IgD-negative memory B cell (primary cell): ENCODE results near the gene MYO10. TPM values are rescaled to one million over a fixed set of nuclear protein-coding genes. Genes with fewer than 3 reads are reported as not detected.

ENCODE experiments used
- H3K27ac Mint-ChIP-seq, 3 donors: one replicate each; pipeline ENCODE4 v1.8.0; 2020 to 2022; ENCODE audit warnings: mild to moderate bottlenecking in 3 of 3, mixed read lengths in 3 of 3, moderate library complexity in 1 of 3
- H3K27me3 Mint-ChIP-seq: one replicate; pipeline ENCODE4 v1.8.0; 2021; ENCODE audit warnings: mixed read lengths
- H3K36me3 Mint-ChIP-seq: one replicate; pipeline ENCODE4 v1.8.0; 2020; ENCODE audit warnings: mild to moderate bottlenecking, mixed read lengths
- H3K4me1 Mint-ChIP-seq, 3 donors: one replicate each; pipeline ENCODE4 v1.8.0; 2020 to 2022; ENCODE audit warnings: mixed read lengths in 3 of 3, mild to moderate bottlenecking in 1 of 3
- H3K4me3 Mint-ChIP-seq, 4 donors: one replicate each; pipeline ENCODE4 v1.8.0; 2020 to 2022; ENCODE audit warnings: mild to moderate bottlenecking in 4 of 4, mixed read lengths in 4 of 4, moderate library complexity in 3 of 4
- H3K9me3 Mint-ChIP-seq, 3 donors: one replicate each; pipeline ENCODE4 v1.8.0; 2020 to 2021; ENCODE audit warnings: mixed read lengths in 3 of 3, mild to moderate bottlenecking in 1 of 3
- polyA plus RNA-seq: library from polyadenylated mRNA; unstranded; fragments of 300-500 nt; fragmentation: Illumina TruSeq; gene quantifications from one replicate; pipeline ENCODE4 v1.2.3, GENCODE V29; 2021

The MYO10 gene
- polyA plus RNA-seq, 1 donor from 2014 or later, result not detected

GRCh38 chr5:16702964-16703363 is 233.1 kb downstream of the MYO10 start:
- Mint-ChIP-seq H3K9me3 (peaks cover 1 to 4% (median 3%) of the 10 kb centered on the region in 3 donors), H3K27ac (no peak overlapping the region), H3K27me3 (peaks cover 1% of the 10 kb centered on the region), H3K4me3 (no peak overlapping the region), H3K4me1 (no peaks in the 10 kb centered on the region), H3K36me3 (no peaks in the 10 kb centered on the region)

- H3K9me3 Mint-ChIP-seq, result peaks cover 1 to 3% (median 3%) of the 10 kb centered on the region in 3 donors
- no peak overlapping the region for H3K4me3 Mint-ChIP-seq
- peaks cover 3% of the 10 kb centered on the region for H3K27me3 Mint-ChIP-seq
- peaks cover 1% of the 10 kb centered on the region for H3K36me3 Mint-ChIP-seq
- no peak overlapping the region for H3K27ac Mint-ChIP-seq
- H3K4me1 Mint-ChIP-seq, result no peaks in the 10 kb centered on the region
Observed at GRCh38 chr5:16701134-16702099, 234.7 kb downstream of the MYO10 start.

- no peaks in the 10 kb centered on the region for H3K4me1 Mint-ChIP-seq
- H3K4me3 Mint-ChIP-seq, result no peak overlapping the region
- peaks cover 1% of the 10 kb centered on the region for H3K36me3 Mint-ChIP-seq
Observed at GRCh38 chr5:16700081-16700480, 236.0 kb downstream of the MYO10 start.

GRCh38 chr5:16695779-16696178 is 240.3 kb downstream of the MYO10 start:
- H3K4me3 Mint-ChIP-seq, result no peak overlapping the region
- no peak overlapping the region for H3K27ac Mint-ChIP-seq
- H3K4me1 Mint-ChIP-seq, result no peaks in the 10 kb centered on the region
- H3K9me3 Mint-ChIP-seq, result no peaks in the 10 kb centered on the region
- H3K36me3 Mint-ChIP-seq, result peaks cover 1% of the 10 kb centered on the region
- H3K27me3 Mint-ChIP-seq, result peaks cover 2% of the 10 kb centered on the region

More at GRCh38 chr5:16700081-16700480, 236.0 kb downstream of the MYO10 start:
- Mint-ChIP-seq H3K9me3 (peaks cover 0 to 3% (median 3%) of the 10 kb centered on the region in 3 donors), H3K27me3 (peaks cover 3% of the 10 kb centered on the region), H3K27ac (no peak overlapping the region)

GRCh38 chr5:16693879-16694278 is 242.2 kb downstream of the MYO10 start:
- Mint-ChIP-seq H3K27ac (no peak overlapping the region), H3K36me3 (peaks cover 1% of the 10 kb centered on the region), H3K9me3 (no peaks in the 10 kb centered on the region), H3K27me3 (peaks cover 2% of the 10 kb centered on the region), H3K4me1 (no peaks in the 10 kb centered on the region), H3K4me3 (no peak overlapping the region)

GRCh38 chr5:16691731-16692130 is 244.4 kb downstream of the MYO10 start:
- H3K27me3 Mint-ChIP-seq, result no peaks in the 10 kb centered on the region
- H3K4me1 Mint-ChIP-seq, result no peaks in the 10 kb centered on the region
- H3K27ac Mint-ChIP-seq, result no peak overlapping the region
- H3K9me3 Mint-ChIP-seq, result no peaks in the 10 kb centered on the region
- no peak overlapping the region for H3K4me3 Mint-ChIP-seq
- H3K36me3 Mint-ChIP-seq, result no peaks in the 10 kb centered on the region

- H3K36me3 Mint-ChIP-seq, result no peaks in the 10 kb centered on the region
- H3K27ac Mint-ChIP-seq, result no peak overlapping the region
- no peaks in the 10 kb centered on the region for H3K27me3 Mint-ChIP-seq
- no peak overlapping the region for H3K4me3 Mint-ChIP-seq
- no peaks in the 10 kb centered on the region for H3K4me1 Mint-ChIP-seq
- no peaks in the 10 kb centered on the region for H3K9me3 Mint-ChIP-seq
Observed at GRCh38 chr5:16690243-16690852, 245.7 kb downstream of the MYO10 start.

- Mint-ChIP-seq H3K27me3 (no peaks in the 10 kb centered on the region), H3K36me3 (no peaks in the 10 kb centered on the region), H3K27ac (no peak overlapping the region), H3K4me3 (no peak overlapping the region), H3K4me1 (no peaks in the 10 kb centered on the region), H3K9me3 (no peaks in the 10 kb centered on the region)
Observed at GRCh38 chr5:16687898-16688297, 248.2 kb downstream of the MYO10 start.

- H3K36me3 Mint-ChIP-seq, result no peaks in the 10 kb centered on the region
- no peaks in the 10 kb centered on the region for H3K27me3 Mint-ChIP-seq
- no peak overlapping the region for H3K4me3 Mint-ChIP-seq
- no peak overlapping the region for H3K27ac Mint-ChIP-seq
- H3K9me3 Mint-ChIP-seq, result no peaks in the 10 kb centered on the region
- H3K4me1 Mint-ChIP-seq, result no peaks in the 10 kb centered on the region
Observed at GRCh38 chr5:16685069-16685468, 251.0 kb downstream of the MYO10 start.

- Mint-ChIP-seq H3K9me3 (no peaks in the 10 kb centered on the region), H3K36me3 (no peaks in the 10 kb centered on the region), H3K4me1 (no peaks in the 10 kb centered on the region), H3K4me3 (no peak overlapping the region), H3K27me3 (peaks cover 1% of the 10 kb centered on the region), H3K27ac (no peak overlapping the region)
Observed at GRCh38 chr5:16681876-16682275, 254.2 kb downstream of the MYO10 start.

GRCh38 chr5:16679863-16680262 is 256.2 kb downstream of the MYO10 start:
- Mint-ChIP-seq H3K36me3 (no peaks in the 10 kb centered on the region), H3K4me3 (no peak overlapping the region), H3K27me3 (peaks cover 1% of the 10 kb centered on the region), H3K27ac (no peak overlapping the region), H3K4me1 (no peaks in the 10 kb centered on the region), H3K9me3 (no peaks in the 10 kb centered on the region)

GRCh38 chr5:16679190-16679589 is 256.9 kb downstream of the MYO10 start:
- Mint-ChIP-seq H3K4me1 (no peaks in the 10 kb centered on the region), H3K4me3 (no peak overlapping the region), H3K36me3 (no peaks in the 10 kb centered on the region), H3K9me3 (no peaks in the 10 kb centered on the region), H3K27ac (no peak overlapping the region), H3K27me3 (peaks cover 1% of the 10 kb centered on the region)

GRCh38 chr5:16675806-16676205 is 260.3 kb downstream of the MYO10 start:
- H3K9me3 Mint-ChIP-seq, result no peaks in the 10 kb centered on the region
- H3K4me1 Mint-ChIP-seq, result no peaks in the 10 kb centered on the region
- no peak overlapping the region for H3K4me3 Mint-ChIP-seq
- H3K36me3 Mint-ChIP-seq, result no peaks in the 10 kb centered on the region
- peaks cover 1% of the 10 kb centered on the region for H3K27me3 Mint-ChIP-seq
- no peak overlapping the region for H3K27ac Mint-ChIP-seq

GRCh38 chr5:16674750-16675149 is 261.3 kb downstream of the MYO10 start:
- no peaks in the 10 kb centered on the region for H3K36me3 Mint-ChIP-seq
- H3K4me1 Mint-ChIP-seq, result no peaks in the 10 kb centered on the region
- no peak overlapping the region for H3K4me3 Mint-ChIP-seq
- H3K9me3 Mint-ChIP-seq, result no peaks in the 10 kb centered on the region
- peaks cover 1% of the 10 kb centered on the region for H3K27me3 Mint-ChIP-seq
- no peak overlapping the region for H3K27ac Mint-ChIP-seq

GRCh38 chr5:16673241-16674201 is 262.6 kb downstream of the MYO10 start:
- H3K4me3 Mint-ChIP-seq, result no peak overlapping the region
- no peaks in the 10 kb centered on the region for H3K27me3 Mint-ChIP-seq
- no peak overlapping the region for H3K27ac Mint-ChIP-seq
- H3K9me3 Mint-ChIP-seq, result no peaks in the 10 kb centered on the region
- H3K36me3 Mint-ChIP-seq, result no peaks in the 10 kb centered on the region
- H3K4me1 Mint-ChIP-seq, result no peaks in the 10 kb centered on the region
